Measurements from ENCODE around the gene RBMS1.

RBMS1 gene, protein sequence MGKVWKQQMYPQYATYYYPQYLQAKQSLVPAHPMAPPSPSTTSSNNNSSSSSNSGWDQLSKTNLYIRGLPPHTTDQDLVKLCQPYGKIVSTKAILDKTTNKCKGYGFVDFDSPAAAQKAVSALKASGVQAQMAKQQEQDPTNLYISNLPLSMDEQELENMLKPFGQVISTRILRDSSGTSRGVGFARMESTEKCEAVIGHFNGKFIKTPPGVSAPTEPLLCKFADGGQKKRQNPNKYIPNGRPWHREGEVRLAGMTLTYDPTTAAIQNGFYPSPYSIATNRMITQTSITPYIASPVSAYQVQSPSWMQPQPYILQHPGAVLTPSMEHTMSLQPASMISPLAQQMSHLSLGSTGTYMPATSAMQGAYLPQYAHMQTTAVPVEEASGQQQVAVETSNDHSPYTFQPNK

GRCh38 chr2:160493227-160494028 is at the start of gene RBMS1:
Gene RBMS1 (minus strand): TSS chr2:160493807. CDS start chr2:160493363, 444 bp downstream.
- DNase-seq = peak; percentile 42 to 75

DNA sequence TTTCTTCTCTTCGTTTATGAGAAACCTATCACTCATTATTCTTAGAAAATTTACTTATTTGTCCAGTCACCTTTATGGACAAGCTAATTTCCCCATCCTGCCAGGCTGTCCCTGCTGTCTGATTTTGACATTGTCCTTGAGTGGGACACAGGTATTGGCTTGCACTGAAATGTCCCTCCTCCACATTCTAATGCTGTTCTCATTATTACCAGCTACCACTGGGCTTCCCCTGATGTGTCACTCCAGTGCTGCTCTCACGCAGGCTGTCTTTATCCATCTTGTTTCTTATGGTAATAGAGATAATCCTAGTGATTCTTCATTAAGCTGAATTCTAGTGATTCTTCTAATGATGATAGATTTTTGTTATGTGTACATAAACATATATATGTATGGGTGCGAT is 48.1 kb upstream of the RBMS1 start:
- no peak for DNase-seq

DNA sequence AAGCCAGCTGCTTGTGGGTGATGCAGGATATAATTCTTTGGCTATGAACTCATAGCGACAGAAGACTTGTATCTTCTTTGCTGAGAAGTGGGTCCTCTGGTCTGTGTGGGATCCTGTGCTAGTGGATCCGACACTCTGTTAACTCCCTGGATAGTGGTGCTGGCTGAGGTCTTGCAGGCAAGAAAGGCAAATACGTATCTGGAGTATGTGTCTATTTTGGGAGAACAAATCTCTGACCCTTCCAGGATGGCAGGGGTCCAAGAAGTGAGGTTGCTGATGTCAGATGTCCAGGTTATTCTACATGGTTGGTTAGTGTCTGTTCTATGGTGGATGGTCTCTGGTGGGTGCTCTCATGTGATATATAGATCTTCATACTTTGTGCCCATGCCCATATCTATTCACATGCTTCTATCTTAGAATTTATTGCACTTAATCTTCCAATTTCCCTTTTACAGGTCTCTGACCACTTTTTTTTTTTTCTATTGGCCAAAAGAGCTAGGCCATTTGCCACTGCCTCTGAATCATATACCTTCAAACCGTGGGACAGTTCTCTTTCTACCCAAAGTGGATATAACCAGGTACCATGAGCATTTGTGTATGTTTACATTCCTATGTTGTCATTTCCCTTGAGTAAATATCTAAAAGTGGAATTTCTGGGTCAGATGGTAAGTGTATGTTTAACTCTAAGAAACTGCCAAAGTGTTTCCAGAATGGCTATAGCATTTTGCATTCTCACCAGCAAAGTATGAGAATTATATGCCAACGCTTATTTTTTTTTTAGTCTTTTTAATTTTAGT is 45.1 kb upstream of the RBMS1 start:
- no peak for DNase-seq

DNA sequence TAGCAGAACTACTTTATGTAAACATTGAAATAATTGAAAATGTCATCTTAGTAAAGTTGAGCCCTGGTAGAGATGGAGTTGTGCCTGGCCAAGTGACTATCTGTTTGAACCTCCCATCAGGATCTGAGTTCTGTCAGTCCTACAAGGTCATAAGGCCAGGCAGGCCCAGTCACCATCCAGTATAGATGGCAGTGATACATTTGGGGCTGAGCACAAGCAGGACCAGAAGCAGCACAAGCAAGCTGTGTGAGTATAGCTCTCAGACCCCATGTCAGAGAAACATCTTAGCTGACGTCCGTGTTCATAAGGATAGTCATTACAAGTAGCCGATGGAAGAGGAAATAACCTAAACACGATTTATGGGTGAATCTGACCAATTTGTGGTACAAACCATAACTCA is 44.5 kb upstream of the RBMS1 start:
- DNase-seq = no peak

- no peak for DNase-seq
These were observed 41.4 kb upstream of the RBMS1 start for GRCh38 chr2:160534996-160535395.

GRCh38 chr2:160534249-160534648 is 40.6 kb upstream of the RBMS1 start:
- DNase-seq = no peak

- no peak for DNase-seq
These were observed 39.9 kb upstream of the RBMS1 start for GRCh38 chr2:160533482-160533881.

DNA sequence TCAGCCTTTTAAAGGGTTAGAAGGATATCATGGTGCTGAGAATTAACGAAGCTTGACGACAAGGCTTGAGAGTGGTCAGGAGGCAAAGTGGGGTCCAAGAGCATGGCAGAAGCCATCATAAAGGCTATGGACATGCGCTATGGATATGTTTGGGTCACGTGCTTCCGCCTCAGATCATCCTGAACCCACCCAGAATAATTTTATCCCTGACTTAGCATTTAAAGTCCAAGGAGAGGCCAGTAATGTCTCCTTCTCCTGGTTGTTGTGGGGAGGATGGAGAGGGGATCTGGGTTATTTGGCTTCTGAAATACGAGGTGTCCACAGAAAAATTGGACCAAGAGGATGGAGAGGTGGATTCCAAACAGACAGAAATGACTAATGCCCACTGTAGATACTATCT is 38.8 kb upstream of the RBMS1 start:
- no peak for DNase-seq

DNA sequence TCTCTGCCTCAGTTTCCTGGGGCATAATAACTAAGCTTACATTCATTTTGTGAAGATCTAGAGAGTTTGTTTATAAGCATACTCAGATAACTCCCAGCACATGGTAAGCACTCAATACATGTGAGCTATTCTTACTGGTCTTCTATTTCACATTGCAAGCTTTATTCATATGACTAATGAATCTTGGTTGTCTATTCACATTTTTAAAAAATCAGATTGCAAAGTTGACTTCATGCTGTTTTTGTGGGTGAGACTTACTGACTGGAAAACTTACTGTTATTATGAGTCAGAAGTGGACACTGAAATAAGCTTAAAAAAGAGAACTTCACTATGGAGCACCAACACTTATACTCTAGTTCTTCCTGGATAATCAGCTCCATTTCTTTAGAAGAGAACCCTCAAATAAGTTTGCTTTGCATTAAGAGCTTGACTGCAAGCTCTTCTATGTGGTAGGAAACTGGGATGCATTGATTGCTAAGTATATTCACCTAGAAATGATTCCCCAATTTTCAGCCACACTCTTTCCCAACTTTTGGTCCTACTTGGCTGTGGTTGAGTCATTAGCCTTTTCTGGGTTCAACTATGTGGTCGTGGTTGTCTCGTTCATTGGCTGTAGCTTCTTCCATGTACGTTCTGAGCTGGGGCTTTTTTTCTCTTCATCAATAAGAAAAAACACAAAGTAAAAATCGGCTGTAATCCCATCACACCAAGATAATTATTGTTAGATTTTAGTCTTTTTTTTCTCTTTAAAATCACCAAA is 29.5 kb upstream of the RBMS1 start:
- no peak for DNase-seq

DNA sequence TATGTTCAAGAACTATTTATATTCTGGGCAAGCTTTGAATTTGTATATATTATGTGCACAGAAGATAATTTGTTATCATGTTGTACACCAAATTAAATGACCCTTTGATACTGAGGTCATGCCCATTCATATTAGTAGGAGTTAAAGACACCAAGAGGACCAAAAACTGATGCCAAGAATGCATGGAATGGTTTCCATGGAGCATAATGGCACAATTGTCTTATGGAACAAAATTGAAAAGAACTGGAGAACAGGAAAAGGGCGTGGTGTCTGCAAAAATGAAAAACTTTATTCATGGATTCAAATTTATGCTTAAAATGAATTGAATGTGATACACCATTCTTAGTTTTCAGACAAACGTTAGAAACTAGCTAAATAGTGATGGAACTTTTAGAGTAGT is 24.1 kb upstream of the RBMS1 start:
- DNase-seq = no peak

- no peak for DNase-seq
These were observed 23.1 kb upstream of the RBMS1 start for GRCh38 chr2:160516547-160517365.

GRCh38 chr2:160515120-160515519 is 21.5 kb upstream of the RBMS1 start:
- no peak for DNase-seq

- no peak for DNase-seq
These were observed 19.5 kb upstream of the RBMS1 start for GRCh38 chr2:160513120-160513519.

DNA sequence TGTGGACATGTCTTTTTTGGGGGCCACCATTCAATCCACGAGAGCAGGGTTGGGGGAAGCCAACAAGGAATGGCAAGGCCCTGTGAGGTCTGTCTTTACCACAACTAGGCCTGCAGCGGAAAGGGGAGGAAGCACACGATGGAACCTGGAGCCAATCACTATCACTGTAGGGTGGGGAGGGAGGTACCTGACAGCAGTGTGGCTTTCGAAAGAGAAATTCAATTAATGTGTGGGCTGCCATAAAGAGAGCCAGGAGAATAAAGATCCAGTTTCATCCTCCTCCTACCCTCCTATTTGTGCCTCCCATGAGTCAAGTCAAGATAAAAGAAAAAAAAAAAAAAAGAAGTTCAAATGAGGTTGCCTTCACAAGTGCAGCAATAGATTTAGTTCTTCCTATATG is 18.9 kb upstream of the RBMS1 start:
- no peak for DNase-seq

- DNase-seq = no peak
These were observed 17.0 kb upstream of the RBMS1 start for GRCh38 chr2:160510617-160511016.

DNA sequence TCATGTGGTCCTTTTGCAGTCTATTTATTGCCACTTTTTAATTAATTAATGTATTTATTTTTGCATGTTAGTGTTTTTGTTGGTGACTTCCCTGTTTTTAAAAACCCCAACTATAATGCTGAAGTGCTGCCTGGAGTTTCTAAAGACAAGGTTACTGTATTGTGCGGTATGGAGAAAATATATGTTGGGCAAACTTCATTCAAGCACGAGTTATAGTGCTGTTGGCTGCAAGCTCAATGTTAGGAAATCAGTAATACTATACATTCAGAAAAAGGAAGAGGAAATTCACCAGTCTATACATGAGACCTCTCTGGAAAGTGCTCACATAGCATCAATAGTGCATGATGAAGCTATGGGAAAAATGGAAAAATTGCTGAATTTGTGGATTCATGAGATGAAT is 15.4 kb upstream of the RBMS1 start:
- no peak for DNase-seq

DNA sequence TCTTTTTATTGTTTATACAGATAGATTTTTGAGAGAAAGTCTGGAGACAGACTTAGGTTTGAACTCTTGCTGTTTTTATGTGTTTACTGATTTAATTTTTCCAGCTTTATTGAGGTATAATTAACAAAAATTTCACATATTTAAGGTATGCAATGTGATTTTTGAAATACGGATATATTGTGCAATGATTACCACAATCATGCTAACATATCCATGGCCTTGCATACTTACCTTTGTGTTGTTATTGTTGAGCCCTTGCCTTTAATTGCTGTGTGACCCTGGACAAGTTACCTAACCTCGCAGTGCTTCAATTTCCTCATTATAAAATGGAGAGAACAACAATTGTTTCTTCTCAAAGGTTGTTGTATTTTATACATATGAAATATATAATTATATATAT is 13.9 kb upstream of the RBMS1 start:
- DNase-seq = no peak

- no peak for DNase-seq
These were observed 13.4 kb upstream of the RBMS1 start for GRCh38 chr2:160507046-160507407.

DNA sequence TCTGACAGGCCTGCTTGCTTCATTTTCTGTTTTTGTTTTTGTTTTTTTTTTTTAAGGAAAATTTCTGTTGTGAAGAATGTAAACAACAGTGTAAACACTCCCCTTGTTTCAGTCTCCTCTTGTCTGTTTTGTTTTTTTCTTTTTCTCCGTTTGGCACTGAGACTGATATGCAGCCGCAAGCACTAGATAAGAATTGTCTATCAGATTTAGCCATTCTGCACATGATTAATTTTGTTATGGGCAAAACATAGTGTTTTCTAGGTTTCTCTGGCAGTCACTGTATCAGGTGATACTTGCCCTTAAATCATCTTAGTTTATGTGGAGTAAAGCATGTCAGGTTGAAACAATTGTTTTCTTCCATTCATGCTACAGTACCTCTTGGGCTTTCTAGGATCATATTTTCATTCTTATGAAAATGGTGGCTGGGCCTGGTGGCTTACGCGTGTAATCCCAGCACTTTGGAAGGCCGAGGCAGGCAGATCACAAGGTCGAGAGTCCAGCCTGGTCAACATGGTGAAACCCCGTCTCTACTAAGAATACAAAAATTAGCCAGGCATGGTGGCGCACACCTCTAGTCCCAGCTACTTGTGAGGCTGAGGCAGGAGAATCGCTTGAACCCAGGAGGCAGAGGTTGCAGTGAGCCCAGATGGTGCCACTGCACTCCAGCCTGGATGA is 12.9 kb upstream of the RBMS1 start:
- no peak for DNase-seq

DNA sequence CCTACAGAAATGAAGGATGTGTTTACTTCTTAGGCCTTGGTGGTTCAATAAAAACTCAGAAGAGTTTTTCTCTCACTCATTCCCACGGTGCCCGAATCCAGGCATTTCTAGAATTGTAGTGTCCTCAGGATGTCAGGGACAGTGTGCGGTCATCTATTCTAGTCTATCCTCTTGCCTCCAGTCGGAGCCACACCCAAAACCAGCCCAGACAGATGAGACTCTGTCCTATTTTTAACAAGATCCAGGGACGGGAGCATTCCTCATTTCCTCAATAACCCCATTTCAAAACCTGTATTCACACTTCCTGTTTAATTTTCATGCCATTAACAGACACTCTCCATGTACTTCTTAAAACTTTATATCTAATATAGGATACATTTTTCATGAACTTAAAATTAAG is 11.6 kb upstream of the RBMS1 start:
- DNase-seq = no peak

GRCh38 chr2:160502478-160502877 is 8.9 kb upstream of the RBMS1 start:
- no peak for DNase-seq
